C4-2B (cell line): ENCODE results near the gene TIPARP.

ENCODE experiments used
- CTCF ChIP-seq: fragments of 450-650 bp; conservative IDR thresholded peaks from 2 replicates; pipeline ENCODE4 v1.5.1; 2017; ENCODE audit warnings: mild to moderate bottlenecking
- ZFX ChIP-seq: fragments of 450-650 bp; IDR thresholded peaks from 2 replicates; pipeline ENCODE4 v1.6.1; 2017

- no peak for TF ChIP-seq CTCF
- no peak for TF ChIP-seq ZFX
Observed at GRCh38 chr3:156657862-156658731, 16.3 kb upstream of the TIPARP start.
